ENCODE data around the gene PELI3.

PELI3 gene

DNA sequence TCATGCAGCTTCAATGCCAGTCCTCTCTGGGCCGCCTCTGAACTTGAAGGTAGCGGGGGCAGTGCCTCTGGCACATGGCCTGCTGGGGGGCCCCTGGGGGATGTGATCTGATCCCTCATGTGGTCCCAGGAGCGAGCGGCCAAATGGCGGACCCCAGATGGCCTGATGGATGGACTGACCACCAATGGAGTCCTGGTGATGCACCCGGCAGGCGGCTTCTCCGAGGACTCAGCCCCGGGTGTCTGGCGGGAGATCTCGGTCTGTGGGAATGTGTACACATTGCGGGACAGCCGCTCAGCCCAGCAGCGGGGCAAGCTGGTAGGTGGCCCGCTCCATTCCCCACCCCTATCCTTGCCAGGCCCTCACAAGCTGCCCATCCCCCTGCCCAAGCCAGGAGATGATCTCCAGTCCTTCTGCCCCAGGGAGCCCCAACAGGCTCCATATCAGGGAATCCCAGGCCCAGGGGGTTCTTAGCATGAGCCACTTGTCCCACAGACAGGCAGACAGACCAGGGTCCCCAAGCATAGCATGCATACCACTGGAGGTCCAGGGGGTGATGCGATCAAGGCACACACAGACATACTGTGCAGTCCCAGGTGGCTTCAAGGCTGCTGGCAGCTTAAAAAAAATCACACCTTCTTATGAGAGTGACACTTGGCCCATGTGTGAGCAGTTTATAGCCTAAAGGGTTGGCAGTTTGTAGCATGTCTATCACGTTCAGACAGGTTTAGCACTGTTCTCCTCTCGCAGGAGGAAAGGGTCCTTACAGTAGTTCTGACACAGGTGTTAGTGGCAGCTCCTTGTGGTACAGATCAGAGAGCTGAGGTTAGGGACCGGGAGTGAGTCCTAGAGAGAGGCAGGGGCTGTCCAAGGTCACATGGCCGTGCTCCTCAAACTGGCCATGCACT is 7.2 kb downstream of the PELI3 start:
- Histone ChIP-seq H3K27me3 (ENCODE audit: insufficient read depth, low read length, poor library complexity, severe bottlenecking) (no peaks in the 10 kb centered on the region), H3K4me1 (ENCODE audit: insufficient read depth, low read length, poor library complexity, severe bottlenecking) (no peaks in the 10 kb centered on the region), H4K20me1 (ENCODE audit: insufficient read depth, low read length, poor library complexity, severe bottlenecking) (peaks cover 5% of the 10 kb centered on the region), H3F3A (ENCODE audit: low read depth) (no peaks in the 10 kb centered on the region), H3K9me3 (ENCODE audit: insufficient read depth, low read depth, low read length) (no peaks in the 10 kb centered on the region), H3K9me2 (replicated peaks; ENCODE audit: low read depth, low read length) (no peaks in the 10 kb centered on the region), H3K9ac (ENCODE audit: low read depth, low read length, poor library complexity, severe bottlenecking) (no peak overlapping the region), H2AFZ (ENCODE audit: low read length) (no peak overlapping the region), H3K79me2 (ENCODE audit: insufficient read depth, low read length) (peaks cover 1% of the 10 kb centered on the region; the same call in 1 of the 2 replicates), H3K4me2 (ENCODE audit: low read depth, low read length, poor library complexity, severe bottlenecking) (no peak overlapping the region), H3K4me3 (ENCODE audit: low read length, poor library complexity, severe bottlenecking) (no peak overlapping the region), H3K36me3 (ENCODE audit: insufficient read depth, low read length) (no peaks in the 10 kb centered on the region)
- TF ChIP-seq, protein P1, sequence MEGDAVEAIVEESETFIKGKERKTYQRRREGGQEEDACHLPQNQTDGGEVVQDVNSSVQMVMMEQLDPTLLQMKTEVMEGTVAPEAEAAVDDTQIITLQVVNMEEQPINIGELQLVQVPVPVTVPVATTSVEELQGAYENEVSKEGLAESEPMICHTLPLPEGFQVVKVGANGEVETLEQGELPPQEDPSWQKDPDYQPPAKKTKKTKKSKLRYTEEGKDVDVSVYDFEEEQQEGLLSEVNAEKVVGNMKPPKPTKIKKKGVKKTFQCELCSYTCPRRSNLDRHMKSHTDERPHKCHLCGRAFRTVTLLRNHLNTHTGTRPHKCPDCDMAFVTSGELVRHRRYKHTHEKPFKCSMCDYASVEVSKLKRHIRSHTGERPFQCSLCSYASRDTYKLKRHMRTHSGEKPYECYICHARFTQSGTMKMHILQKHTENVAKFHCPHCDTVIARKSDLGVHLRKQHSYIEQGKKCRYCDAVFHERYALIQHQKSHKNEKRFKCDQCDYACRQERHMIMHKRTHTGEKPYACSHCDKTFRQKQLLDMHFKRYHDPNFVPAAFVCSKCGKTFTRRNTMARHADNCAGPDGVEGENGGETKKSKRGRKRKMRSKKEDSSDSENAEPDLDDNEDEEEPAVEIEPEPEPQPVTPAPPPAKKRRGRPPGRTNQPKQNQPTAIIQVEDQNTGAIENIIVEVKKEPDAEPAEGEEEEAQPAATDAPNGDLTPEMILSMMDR (conservative IDR thresholded peaks at IDR 0.05; ENCODE audit: low read length) = no peak
- no peak for TF ChIP-seq EZH2phosphoT487 (IDR thresholded peaks at IDR 0.05; ENCODE audit: borderline replicate concordance)

DNA sequence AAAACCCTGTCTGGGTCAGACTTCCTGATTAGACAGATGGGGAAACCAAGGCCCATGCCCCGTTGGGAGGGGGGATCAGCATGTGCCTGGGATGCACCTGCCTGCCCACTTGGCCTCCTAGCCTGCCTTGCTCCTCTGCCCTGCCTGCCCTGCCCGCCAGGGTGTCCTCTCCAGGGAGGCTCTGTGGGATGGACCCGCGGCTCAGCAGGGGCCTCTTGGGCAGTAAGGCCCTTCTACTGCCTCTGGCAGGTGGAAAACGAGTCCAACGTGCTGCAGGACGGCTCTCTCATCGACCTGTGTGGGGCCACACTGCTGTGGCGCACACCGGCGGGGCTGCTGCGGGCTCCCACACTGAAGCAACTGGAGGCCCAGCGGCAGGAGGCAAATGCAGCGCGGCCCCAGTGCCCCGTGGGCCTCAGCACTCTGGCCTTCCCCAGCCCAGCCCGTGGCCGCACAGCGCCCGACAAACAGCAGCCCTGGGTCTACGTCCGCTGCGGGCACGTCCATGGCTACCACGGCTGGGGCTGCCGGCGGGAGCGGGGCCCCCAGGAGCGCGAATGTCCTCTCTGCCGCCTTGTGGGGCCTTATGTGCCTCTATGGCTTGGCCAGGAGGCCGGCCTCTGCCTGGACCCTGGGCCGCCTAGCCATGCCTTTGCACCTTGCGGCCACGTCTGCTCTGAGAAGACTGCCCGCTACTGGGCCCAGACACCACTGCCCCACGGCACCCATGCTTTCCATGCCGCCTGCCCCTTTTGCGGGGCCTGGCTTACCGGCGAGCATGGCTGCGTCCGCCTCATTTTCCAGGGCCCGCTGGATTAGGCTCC is 8.9 kb downstream of the PELI3 start:
- Histone ChIP-seq H3K9me2 (replicated peaks; ENCODE audit: low read depth, low read length) (no peaks in the 10 kb centered on the region), H3K4me2 (ENCODE audit: low read depth, low read length, poor library complexity, severe bottlenecking) (no peak overlapping the region), H3K4me1 (ENCODE audit: insufficient read depth, low read length, poor library complexity, severe bottlenecking) (peaks cover 4% of the 10 kb centered on the region), H3F3A (ENCODE audit: low read depth) (no peaks in the 10 kb centered on the region), H3K36me3 (ENCODE audit: insufficient read depth, low read length) (no peaks in the 10 kb centered on the region), H3K79me2 (ENCODE audit: insufficient read depth, low read length) (peaks cover 12% of the 10 kb centered on the region), H3K27me3 (ENCODE audit: insufficient read depth, low read length, poor library complexity, severe bottlenecking) (no peaks in the 10 kb centered on the region), H3K9ac (ENCODE audit: low read depth, low read length, poor library complexity, severe bottlenecking) (no peak overlapping the region), H3K9me3 (ENCODE audit: insufficient read depth, low read depth, low read length) (no peaks in the 10 kb centered on the region), H4K20me1 (ENCODE audit: insufficient read depth, low read length, poor library complexity, severe bottlenecking) (peaks cover 8% of the 10 kb centered on the region), H2AFZ (ENCODE audit: low read length) (no peak overlapping the region), H3K4me3 (ENCODE audit: low read length, poor library complexity, severe bottlenecking) (no peak overlapping the region)
- TF ChIP-seq, protein P1 (conservative IDR thresholded peaks at IDR 0.05; ENCODE audit: low read length) = no peak
- no peak for TF ChIP-seq EZH2phosphoT487 (IDR thresholded peaks at IDR 0.05; ENCODE audit: borderline replicate concordance)

DNA sequence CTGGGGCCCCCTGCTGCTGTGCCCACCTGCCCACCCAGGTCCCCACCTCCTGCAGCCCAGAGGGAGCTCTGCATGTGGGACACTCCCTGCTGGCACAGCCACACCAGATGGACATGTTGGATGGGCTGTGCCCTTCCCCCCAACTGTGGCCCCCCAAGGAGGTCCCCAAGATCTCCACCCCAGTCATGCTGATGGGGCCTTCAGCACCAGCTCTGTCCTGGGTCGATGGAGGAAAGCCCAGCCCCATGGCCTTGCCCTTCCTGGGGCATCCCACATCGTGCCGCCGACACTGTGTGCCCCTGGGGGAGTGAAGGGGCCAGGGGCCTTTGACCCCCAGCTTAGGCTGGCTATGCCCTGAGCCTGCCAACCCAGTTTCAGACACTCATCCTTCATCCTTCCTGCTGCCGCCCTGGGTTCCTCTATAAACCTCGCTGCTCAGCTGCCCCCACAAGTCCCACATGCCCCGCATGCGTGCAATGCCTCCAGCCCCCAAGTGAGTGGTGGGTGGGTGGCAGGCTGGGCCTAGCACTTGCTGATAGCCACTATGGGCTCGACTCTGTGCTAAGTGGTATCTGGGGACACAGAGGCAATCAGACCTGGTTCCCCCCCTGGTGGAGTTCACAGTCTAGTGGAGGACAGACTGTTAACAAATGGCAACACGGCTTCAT is 9.6 kb downstream of the PELI3 start:
- Histone ChIP-seq H3K27me3 (ENCODE audit: insufficient read depth, low read length, poor library complexity, severe bottlenecking) (no peaks in the 10 kb centered on the region), H3K4me2 (ENCODE audit: low read depth, low read length, poor library complexity, severe bottlenecking) (no peak overlapping the region), H3K4me1 (ENCODE audit: insufficient read depth, low read length, poor library complexity, severe bottlenecking) (peaks cover 10% of the 10 kb centered on the region), H2AFZ (ENCODE audit: low read length) (no peak overlapping the region), H3K9ac (ENCODE audit: low read depth, low read length, poor library complexity, severe bottlenecking) (no peak overlapping the region), H3K9me3 (ENCODE audit: insufficient read depth, low read depth, low read length) (no peaks in the 10 kb centered on the region), H3K36me3 (ENCODE audit: insufficient read depth, low read length) (no peaks in the 10 kb centered on the region), H4K20me1 (ENCODE audit: insufficient read depth, low read length, poor library complexity, severe bottlenecking) (peaks cover 8% of the 10 kb centered on the region), H3K9me2 (replicated peaks; ENCODE audit: low read depth, low read length) (no peaks in the 10 kb centered on the region), H3K4me3 (ENCODE audit: low read length, poor library complexity, severe bottlenecking) (no peak overlapping the region), H3F3A (ENCODE audit: low read depth) (no peaks in the 10 kb centered on the region), H3K79me2 (ENCODE audit: insufficient read depth, low read length) (peaks cover 20% of the 10 kb centered on the region)
- TF ChIP-seq, protein P1 (conservative IDR thresholded peaks at IDR 0.05; ENCODE audit: low read length) = no peak
- no peak for TF ChIP-seq EZH2phosphoT487 (IDR thresholded peaks at IDR 0.05; ENCODE audit: borderline replicate concordance)

All from Loucy (cell line).